ENCODE measurements around the gene MAPKAP1.

- TF ChIP-seq POLR2A (IDR thresholded peaks at IDR 0.05; ENCODE audit: low read length) (no peak), GATA1 (IDR thresholded peaks at IDR 0.05; ENCODE audit: low read depth, low read length) (no peak)
Measured at GRCh38 chr9:125694478-125694877, 12.5 kb downstream of the MAPKAP1 start.
